ENCODE measurements around the gene DCUN1D1. TPM values are rescaled to one million over a fixed set of nuclear protein-coding genes. Genes with fewer than 3 reads are reported as not detected.

The DCUN1D1 gene
- total RNA-seq, 1 donor from 2014 or later, result 53.5 TPM

DNA sequence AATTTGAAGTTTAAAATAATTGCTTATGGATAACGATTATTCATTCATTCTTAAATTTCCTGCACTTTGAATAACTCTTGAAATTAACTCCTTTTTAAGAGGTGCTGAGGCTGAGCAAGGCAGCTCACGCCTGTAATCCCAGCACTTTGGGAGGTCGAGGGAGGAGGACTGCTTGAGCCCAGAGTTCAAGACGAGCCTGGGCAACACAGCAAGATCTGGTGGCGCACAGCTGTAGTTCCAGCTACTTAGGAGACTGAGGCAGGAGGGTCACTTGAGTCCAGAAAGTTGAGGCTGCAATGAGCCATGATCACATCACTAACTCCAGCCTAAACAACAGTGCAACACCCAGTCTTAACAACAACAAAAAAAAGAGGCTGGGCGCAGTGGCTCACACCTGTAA is 8.0 kb downstream of the DCUN1D1 start:
- no peak overlapping the region for H3K4me3 Mint-ChIP-seq (ENCODE audit: unreplicated experiment)
- no peaks in the 10 kb centered on the region for H3K27me3 Mint-ChIP-seq (ENCODE audit: low read depth)
- TF ChIP-seq, protein P1, sequence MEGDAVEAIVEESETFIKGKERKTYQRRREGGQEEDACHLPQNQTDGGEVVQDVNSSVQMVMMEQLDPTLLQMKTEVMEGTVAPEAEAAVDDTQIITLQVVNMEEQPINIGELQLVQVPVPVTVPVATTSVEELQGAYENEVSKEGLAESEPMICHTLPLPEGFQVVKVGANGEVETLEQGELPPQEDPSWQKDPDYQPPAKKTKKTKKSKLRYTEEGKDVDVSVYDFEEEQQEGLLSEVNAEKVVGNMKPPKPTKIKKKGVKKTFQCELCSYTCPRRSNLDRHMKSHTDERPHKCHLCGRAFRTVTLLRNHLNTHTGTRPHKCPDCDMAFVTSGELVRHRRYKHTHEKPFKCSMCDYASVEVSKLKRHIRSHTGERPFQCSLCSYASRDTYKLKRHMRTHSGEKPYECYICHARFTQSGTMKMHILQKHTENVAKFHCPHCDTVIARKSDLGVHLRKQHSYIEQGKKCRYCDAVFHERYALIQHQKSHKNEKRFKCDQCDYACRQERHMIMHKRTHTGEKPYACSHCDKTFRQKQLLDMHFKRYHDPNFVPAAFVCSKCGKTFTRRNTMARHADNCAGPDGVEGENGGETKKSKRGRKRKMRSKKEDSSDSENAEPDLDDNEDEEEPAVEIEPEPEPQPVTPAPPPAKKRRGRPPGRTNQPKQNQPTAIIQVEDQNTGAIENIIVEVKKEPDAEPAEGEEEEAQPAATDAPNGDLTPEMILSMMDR (IDR thresholded peaks at IDR 0.05), result no peak
- H3K4me1 Mint-ChIP-seq (ENCODE audit: low read depth), result peaks cover 41% of the 10 kb centered on the region
- DNase-seq (ENCODE audit: low spot score), result no peak
- peak overlapping the region; percentile 22 for H3K27ac Mint-ChIP-seq (ENCODE audit: unreplicated experiment)
- H3K9me3 Mint-ChIP-seq (ENCODE audit: low read depth), result no peaks in the 10 kb centered on the region
- no peaks in the 10 kb centered on the region for H3K36me3 Mint-ChIP-seq (ENCODE audit: low read depth)

DNA sequence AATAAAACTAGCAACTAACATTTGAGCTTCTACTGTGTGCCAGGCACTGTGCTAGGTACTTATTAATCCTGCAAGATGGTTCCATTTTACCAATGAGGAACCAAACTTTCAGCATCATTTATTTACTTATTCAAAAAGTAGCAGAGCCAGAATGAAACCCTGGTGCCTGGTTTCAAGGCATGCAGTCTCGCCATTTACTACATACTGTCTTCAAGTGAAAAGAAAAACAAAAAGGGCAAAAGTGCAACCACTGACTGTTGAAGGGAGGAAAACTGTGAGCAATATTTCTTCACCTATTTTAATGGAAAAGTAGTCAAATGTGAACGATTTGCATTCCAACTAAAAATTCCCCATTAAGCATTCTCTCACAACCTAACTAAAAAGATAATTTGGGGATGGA is 8.7 kb downstream of the DCUN1D1 start:
- Mint-ChIP-seq H3K4me3 (ENCODE audit: unreplicated experiment) (peak overlapping the region; percentile 20), H3K27me3 (ENCODE audit: low read depth) (no peaks in the 10 kb centered on the region), H3K27ac (ENCODE audit: unreplicated experiment) (peak overlapping the region; percentile 13), H3K9me3 (ENCODE audit: low read depth) (no peaks in the 10 kb centered on the region), H3K36me3 (ENCODE audit: low read depth) (no peaks in the 10 kb centered on the region), H3K4me1 (ENCODE audit: low read depth) (peaks cover 45% of the 10 kb centered on the region)
- TF ChIP-seq, protein P1 (IDR thresholded peaks at IDR 0.05), result no peak
- no peak for DNase-seq (ENCODE audit: low spot score)

DNA sequence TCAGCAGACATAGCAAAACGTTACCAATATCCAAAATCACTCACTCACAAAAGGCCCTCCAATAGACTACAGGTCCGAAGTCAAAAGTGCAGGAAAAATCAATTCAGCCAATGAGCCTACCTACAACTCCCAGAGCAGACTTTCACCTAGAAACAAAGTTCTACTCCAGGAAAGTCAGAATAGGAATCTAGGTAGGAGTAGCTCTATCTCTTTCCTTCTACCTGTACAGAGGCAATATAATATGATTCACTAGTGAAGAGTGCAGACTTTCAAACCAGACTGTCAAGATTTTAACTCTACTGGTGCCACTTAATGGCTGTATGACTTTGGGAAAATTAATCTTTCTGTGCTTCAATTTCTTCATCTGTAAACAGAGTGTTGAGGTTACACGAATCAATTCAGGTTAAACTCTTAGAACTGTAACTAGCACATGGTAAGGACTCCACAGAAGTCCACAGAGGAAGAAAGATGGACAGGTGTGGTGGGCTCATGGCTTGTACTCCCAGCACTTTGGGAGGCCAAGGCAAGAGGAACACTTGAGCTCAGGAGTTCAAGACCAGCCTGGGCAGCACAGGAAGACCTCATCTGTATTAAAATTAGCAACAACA is 9.4 kb downstream of the DCUN1D1 start:
- H3K27ac Mint-ChIP-seq (ENCODE audit: unreplicated experiment), result peak overlapping the region; percentile 45
- DNase-seq (ENCODE audit: low spot score), result no peak
- no peaks in the 10 kb centered on the region for H3K9me3 Mint-ChIP-seq (ENCODE audit: low read depth)
- H3K4me1 Mint-ChIP-seq (ENCODE audit: low read depth), result peaks cover 45% of the 10 kb centered on the region
- H3K36me3 Mint-ChIP-seq (ENCODE audit: low read depth), result no peaks in the 10 kb centered on the region
- no peak overlapping the region for H3K4me3 Mint-ChIP-seq (ENCODE audit: unreplicated experiment)
- H3K27me3 Mint-ChIP-seq (ENCODE audit: low read depth), result no peaks in the 10 kb centered on the region
- TF ChIP-seq, protein P1 (IDR thresholded peaks at IDR 0.05), result no peak

DNA sequence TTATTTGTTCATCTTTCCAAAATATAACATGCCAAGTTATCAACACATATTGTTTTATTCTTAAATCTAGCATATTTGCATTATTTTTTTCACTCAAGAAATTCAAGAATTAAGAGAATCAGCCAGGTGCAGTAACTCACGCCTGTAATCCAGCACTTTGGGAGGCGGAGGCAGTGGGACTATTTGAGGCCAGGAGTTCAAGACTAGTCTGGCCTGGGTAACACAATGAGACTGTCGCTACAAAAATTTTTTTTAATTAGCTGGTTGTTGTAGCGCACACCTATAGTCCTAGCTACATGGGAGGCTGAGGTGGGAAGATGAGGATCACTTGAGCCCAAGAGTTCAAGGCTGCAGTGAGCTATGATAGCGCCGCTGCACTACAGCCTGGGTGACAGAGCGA is 10.5 kb downstream of the DCUN1D1 start:
- Mint-ChIP-seq H3K4me1 (ENCODE audit: low read depth) (peaks cover 52% of the 10 kb centered on the region), H3K27ac (ENCODE audit: unreplicated experiment) (peak overlapping the region; percentile 41)

DNA sequence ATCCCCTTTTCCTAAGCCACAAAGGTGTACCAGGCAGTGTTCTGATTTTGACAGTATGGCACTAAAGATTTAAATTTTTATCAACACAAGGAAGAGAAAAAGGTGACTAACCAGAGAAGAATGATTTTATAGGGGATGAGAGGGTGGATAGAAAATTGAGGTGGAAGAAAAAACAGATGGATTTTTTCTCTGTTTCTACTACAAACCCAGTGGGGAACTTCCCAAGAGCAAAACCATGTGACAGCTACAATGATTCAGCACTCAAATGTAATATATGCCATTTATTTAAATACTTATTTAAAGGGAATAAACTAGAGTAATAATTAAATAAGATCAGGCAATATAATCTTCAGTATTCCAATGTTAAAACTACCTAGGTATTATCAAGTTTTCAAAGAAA is 11.1 kb downstream of the DCUN1D1 start:
- TF ChIP-seq, protein P1 (IDR thresholded peaks at IDR 0.05), result no peak
- Mint-ChIP-seq H3K27ac (ENCODE audit: unreplicated experiment) (peak overlapping the region; percentile 75), H3K4me3 (ENCODE audit: unreplicated experiment) (no peak overlapping the region), H3K4me1 (ENCODE audit: low read depth) (peaks cover 52% of the 10 kb centered on the region), H3K27me3 (ENCODE audit: low read depth) (no peaks in the 10 kb centered on the region), H3K9me3 (ENCODE audit: low read depth) (no peaks in the 10 kb centered on the region), H3K36me3 (ENCODE audit: low read depth) (no peaks in the 10 kb centered on the region)
- DNase-seq (ENCODE audit: low spot score), result no peak

More for the DNA sequence above, 10.5 kb downstream of the DCUN1D1 start:
- TF ChIP-seq, protein P1 (IDR thresholded peaks at IDR 0.05), result no peak
- Mint-ChIP-seq H3K4me3 (ENCODE audit: unreplicated experiment) (no peak overlapping the region), H3K36me3 (ENCODE audit: low read depth) (no peaks in the 10 kb centered on the region), H3K27me3 (ENCODE audit: low read depth) (no peaks in the 10 kb centered on the region), H3K9me3 (ENCODE audit: low read depth) (no peaks in the 10 kb centered on the region)
- DNase-seq (ENCODE audit: low spot score), result no peak
